NCI-H1105 (cell line): Measurements from ENCODE around the gene VEGFC.

Source experiments
- DNase-seq: peaks from one replicate; lab custom pipeline; 2025; lab: John Stamatoyannopoulos, UW

Gene VEGFC

GRCh38 chr4:176680668-176681180 lies 112.0 kb downstream of the VEGFC start:
- DNase-seq: no peak

GRCh38 chr4:176676901-176677300 lies 115.8 kb downstream of the VEGFC start:
- DNase-seq: no peak

GRCh38 chr4:176675810-176676209 lies 116.9 kb downstream of the VEGFC start:
- DNase-seq: no peak

- no peak for DNase-seq
Observed at GRCh38 chr4:176671532-176671931, 121.2 kb downstream of the VEGFC start.

GRCh38 chr4:176668324-176668723 lies 124.4 kb downstream of the VEGFC start:
- no peak for DNase-seq

GRCh38 chr4:176664964-176665363 lies 127.8 kb downstream of the VEGFC start:
- no peak for DNase-seq

GRCh38 chr4:176660561-176660960 lies 132.2 kb downstream of the VEGFC start:
- no peak for DNase-seq

GRCh38 chr4:176656108-176656507 lies 136.6 kb downstream of the VEGFC start:
- DNase-seq: no peak

- DNase-seq: no peak
Observed at GRCh38 chr4:176654565-176655216, 138.0 kb downstream of the VEGFC start.

- no peak for DNase-seq
Observed at GRCh38 chr4:176653401-176654220, 139.1 kb downstream of the VEGFC start.

- no peak for DNase-seq
Observed at GRCh38 chr4:176646311-176646710, 146.4 kb downstream of the VEGFC start.

- DNase-seq: no peak
Observed at GRCh38 chr4:176645246-176645960, 147.3 kb downstream of the VEGFC start.

GRCh38 chr4:176642472-176642871 lies 150.2 kb downstream of the VEGFC start:
- DNase-seq: no peak

- DNase-seq: no peak
Observed at GRCh38 chr4:176641237-176641636, 151.5 kb downstream of the VEGFC start.

- no peak for DNase-seq
Observed at GRCh38 chr4:176638992-176639391, 153.7 kb downstream of the VEGFC start.

GRCh38 chr4:176636292-176636691 lies 156.4 kb downstream of the VEGFC start:
- DNase-seq: no peak

GRCh38 chr4:176635372-176636261 lies 157.1 kb downstream of the VEGFC start:
- no peak for DNase-seq
